COLO668 (cell line): ENCODE measurements around the gene NDUFS7.

Source experiments
- DNase-seq: peaks from one replicate; lab custom pipeline; 2025; ENCODE audit not compliant: unreplicated experiment; lab: John Stamatoyannopoulos, UW

NDUFS7 gene

DNA sequence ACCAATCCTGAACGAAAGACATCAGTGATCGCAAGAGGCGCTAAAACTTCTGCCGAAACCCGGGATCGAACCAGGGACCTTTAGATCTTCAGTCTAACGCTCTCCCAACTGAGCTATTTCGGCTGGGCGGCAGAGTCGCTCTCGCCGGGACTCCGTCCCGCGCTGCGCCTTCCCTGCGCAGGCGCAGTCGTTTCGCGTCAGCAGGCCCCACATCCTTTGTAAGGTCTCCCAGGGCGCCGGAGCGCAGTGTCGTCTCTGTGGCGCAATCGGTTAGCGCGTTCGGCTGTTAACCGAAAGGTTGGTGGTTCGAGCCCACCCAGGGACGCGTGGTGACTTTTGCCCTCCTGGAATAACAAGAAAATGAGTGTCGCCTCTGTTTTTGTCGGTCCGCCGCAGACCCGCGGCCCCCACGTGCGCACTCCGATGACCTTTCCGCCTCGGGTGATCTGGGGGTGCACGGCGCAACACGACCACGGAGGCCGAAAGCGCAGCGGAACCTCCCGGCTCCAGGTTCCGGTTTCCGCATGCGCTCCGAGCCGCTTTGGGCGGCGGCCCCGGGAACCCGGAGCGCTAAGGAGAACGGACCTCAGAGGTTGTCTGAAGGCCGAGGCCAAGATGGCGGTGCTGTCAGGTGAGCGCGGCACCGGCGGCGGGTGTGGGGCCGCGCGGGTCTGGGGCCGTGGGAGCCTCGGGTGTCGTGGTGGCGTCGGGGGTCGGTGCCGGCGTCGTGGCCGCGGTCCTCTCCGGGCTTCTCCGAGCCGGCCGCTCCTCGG lies at the start of gene NDUFS7:
Gene NDUFS7 (plus strand): TSS at position 596 of the 773 bp plus-strand sequence. CDS start 20 bp downstream, at position 616.
- peak; percentile 90 for DNase-seq

- DNase-seq = no peak
Measured at GRCh38 chr19:1336079-1336684, 47.5 kb upstream of the NDUFS7 start.

- DNase-seq = no peak
Measured at GRCh38 chr19:1340681-1341469, 42.8 kb upstream of the NDUFS7 start.

DNA sequence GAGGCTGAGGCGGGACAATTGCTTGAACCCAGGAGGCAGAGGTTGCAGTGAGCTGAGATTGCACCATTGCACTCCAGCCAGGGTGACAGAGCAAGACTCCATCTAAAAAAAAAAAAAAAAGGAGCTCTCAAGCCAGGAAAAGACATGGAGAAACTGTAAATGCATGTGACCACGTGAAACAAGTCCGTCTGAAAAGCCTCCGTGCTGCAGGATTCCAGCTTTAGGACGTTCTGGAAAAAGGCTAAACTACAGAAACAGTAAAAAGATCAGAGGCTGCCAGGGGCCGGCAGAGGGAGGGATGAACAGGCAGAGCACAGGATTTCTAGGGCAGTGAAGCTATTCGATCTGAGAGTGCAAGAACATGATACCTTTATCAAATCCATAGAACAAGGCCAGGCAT lies 40.7 kb upstream of the NDUFS7 start:
- no peak for DNase-seq

GRCh38 chr19:1349211-1349610 lies 34.5 kb upstream of the NDUFS7 start:
- no peak for DNase-seq

GRCh38 chr19:1350867-1351266 lies 32.8 kb upstream of the NDUFS7 start:
- no peak for DNase-seq

DNA sequence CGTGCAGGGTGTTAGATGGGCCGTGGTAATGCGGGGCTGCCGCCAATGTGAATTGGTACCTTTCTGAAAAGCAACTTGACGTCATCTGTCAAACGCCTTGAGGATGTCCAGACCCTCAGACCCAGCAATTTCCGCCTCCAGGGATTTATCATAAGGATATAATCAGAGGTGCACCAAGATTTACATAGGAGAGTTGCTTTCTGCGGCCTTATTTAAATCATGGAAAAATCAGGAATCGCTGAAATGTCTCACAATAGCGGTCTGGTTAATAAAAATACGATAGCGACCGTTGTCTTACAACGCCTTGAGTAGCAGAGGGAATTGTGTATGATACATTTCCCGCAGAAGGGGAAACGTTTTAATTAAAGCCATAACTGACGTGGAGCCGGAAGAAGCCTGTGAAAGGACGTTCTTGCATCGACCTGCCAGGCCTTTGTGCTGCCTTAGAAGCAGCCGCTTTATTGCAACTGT lies 32.3 kb upstream of the NDUFS7 start:
- no peak for DNase-seq

DNA sequence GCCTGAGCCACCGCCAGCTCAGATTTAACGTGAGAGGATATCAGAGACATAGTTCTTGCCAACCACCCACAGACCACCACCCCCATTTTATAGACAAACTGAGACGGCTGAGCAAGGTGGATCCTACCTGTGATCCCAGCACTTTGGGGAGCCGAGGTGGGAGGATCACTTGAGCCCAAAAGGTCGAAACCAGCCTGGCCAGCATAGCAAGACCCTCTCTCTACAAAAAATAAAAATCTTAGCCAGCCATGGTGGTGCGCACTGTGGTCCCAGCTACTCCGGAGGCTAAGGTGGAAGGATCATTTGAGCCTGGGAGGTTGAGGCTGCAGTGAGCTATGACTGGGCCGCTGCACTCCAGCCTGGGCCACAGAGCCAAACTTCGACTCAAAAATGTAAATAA lies 30.6 kb upstream of the NDUFS7 start:
- no peak for DNase-seq

GRCh38 chr19:1354970-1355567 lies 28.6 kb upstream of the NDUFS7 start:
- no peak for DNase-seq

GRCh38 chr19:1355568-1356507 lies 27.9 kb upstream of the NDUFS7 start:
- DNase-seq = no peak

DNA sequence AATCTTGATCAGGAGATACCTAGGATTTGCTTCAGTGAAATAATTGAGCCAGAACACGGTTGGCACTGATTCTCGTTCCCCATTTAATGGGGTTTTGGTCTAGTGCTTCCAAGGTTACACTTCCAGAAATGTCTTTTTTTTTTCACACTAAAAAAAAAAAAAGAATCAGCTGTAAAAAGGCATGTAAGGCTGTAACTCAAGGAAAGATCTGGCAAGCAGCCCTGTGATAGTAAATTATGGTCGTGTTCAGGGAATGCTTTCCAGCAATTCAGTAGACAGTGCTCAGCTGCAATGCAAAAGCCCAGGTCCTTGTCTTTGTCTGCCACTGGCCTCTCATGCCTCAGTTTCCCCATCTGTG lies 27.2 kb upstream of the NDUFS7 start:
- no peak for DNase-seq

DNA sequence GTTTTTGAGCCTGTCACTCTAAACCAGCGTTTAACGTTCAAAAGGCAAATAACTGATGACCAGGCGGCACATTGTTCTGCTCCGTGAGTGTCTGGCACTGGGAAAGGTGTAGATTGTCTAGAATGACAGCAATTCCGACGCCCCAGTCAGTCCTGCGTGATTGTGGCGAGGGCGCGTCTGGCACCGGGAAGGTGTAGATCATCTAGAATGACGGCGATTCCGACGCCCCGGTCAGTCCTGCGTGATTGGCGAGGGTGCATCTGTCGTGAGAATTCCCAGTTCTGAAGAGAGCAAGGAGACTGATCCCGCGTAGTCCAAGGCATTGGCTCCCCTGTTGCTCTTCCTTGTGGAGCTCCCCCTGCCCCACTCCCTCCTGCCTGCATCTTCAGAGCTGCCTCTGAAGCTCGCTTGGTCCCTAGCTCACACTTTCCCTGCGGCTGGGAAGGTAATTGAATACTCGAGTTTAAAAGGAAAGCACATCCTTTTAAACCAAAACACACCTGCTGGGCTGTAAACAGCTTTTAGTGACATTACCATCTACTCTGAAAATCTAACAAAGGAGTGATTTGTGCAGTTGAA lies 26.1 kb upstream of the NDUFS7 start:
- DNase-seq = no peak

GRCh38 chr19:1360126-1360817 lies 23.4 kb upstream of the NDUFS7 start:
- no peak for DNase-seq

DNA sequence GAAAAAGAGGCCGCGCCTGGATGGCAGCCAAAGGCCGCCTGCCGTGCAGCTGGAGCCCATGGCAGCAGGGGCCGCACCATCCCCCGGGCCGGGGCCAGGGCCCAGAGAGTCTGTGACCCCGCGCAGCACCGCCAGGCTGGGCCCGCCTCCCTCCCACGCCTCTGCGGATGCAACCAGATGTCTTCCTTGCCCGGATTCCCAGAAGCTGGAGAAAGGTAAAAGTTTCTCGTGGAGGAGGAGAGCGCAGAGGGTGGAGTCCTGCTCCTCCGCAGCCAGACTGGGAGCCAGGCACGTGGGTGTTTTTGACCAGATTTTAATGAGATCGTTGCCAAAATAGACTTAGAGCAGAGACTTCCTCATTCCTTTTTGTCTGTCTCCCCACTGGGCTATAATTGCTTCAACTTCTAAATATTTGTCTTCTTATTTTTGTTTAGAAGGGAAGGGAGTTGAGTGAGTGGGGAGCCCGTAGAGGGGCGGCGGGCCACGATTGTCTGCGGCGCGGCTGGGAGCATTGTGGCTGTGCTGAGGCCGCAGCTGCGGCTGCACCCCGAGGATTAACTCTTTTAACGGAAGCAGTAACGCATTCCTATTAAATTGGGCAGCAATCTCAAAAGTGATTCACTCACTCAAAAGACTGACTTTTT lies 22.8 kb upstream of the NDUFS7 start:
- DNase-seq = no peak

- DNase-seq = no peak
Measured at GRCh38 chr19:1361601-1362386, 21.9 kb upstream of the NDUFS7 start.

DNA sequence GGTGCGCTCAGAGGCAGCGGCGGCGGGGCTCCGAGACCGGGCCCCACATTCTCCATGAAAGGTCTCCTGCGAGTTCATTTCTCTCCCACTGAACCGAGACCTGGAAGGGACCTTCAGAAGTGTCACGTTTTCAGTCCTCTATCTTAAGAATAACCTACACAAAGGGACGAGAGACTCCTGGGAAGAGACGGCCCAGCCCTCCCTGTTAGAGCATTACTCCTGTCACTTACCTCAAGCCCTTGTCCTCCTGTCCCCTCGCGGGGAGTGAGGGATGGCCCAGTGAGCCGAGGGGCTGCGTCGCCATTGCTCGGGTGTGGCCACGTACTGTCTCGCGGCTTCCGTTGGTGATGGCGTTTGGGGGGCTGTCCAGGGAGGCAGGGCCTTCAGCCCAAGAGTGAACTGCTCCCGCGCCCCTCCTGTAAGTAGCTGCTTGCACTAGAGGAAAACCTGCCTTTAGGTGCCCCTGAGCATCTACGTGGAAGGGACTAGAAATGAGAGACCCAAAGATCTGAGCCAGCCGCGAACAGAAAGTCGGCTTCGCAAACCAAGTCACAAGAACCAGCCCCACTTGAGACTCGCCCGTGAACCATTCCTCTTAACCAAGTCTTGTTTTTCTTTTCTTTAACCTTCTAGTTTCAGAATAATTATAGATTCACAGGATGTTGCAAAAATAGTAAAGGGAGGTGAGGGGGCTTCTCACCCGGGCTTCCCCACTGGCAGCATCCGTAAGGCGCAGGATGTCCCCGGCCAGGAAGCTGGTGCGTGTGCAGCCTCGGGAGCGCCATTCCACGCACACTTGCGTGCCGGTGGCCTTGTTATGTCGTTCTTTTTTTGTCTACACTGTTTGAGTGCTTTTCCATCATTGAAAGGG lies 21.1 kb upstream of the NDUFS7 start:
- no peak for DNase-seq

- DNase-seq = no peak
Measured at GRCh38 chr19:1363599-1363998, 20.1 kb upstream of the NDUFS7 start.
